ENCODE results near the gene SRSF5. TPM values are rescaled to one million over a fixed set of nuclear protein-coding genes. Genes with fewer than 3 reads are reported as not detected.

Gene SRSF5
- total RNA-seq, 2 experiments from 2014 or later, result 265 to 319 TPM

DNA sequence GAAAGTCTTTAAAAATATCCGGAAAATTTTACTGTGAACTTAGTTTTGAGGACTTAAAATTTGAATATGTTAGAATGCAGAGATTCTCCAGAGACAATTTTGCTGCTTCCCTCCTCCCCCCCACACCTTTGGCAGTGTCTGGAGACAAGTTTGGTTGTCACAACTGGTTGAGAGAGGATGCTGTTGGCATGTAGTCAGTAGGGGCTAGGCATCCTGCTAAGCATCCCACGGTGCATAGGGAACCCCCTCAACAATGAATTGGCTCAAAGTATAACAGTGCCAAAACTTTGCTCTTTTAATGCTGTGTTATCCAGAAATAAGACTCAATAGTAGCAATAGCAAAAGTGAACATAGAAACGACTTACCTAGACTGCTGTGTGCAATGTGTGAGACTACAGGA lies 3.6 kb downstream of the SRSF5 start:
- peaks cover 81% of the 10 kb centered on the region for H3K4me1 Mint-ChIP-seq
- ChIA-PET CTCF (no interaction called here), POLR2A (no interaction called here)
- peak overlapping the region; percentile 54 for H3K4me3 Mint-ChIP-seq
- H3K9me3 Mint-ChIP-seq (ENCODE audit: low read depth), result peaks cover 4% of the 10 kb centered on the region
- peaks cover 82% of the 10 kb centered on the region for H3K36me3 Mint-ChIP-seq (ENCODE audit: low read depth)
- DNase-seq (no peak), ATAC-seq (no peak)
- intact Hi-C loops (cut with DNase I, micrococcal nuclease), result no loop called here
- H3K27me3 Mint-ChIP-seq, result no peaks in the 10 kb centered on the region
- peak overlapping the region; percentile 65 for H3K27ac Mint-ChIP-seq

GRCh38 chr14:69771136-69771535 lies 4.2 kb downstream of the SRSF5 start:
- intact Hi-C loops (cut with DNase I, micrococcal nuclease), result no loop called here
- CTCF ChIA-PET, result interaction anchor here (0.6 kb wide), 1 partner anchor 9 kb away, joined by 3 read pairs; no protein-coding TSS in a partner anchor
- DNase-seq, result no peak

GRCh38 chr14:69772082-69773017 lies 5.4 kb downstream of the SRSF5 start:
- CTCF ChIA-PET, result interaction anchor here (0.9 to 1.1 kb wide), 2 partner anchors 46 to 199 kb away, joined by 3 to 4 read pairs; no protein-coding TSS in a partner anchor
- peak overlapping the region; percentile 51 for H3K27ac Mint-ChIP-seq
- intact Hi-C loops (cut with DNase I, micrococcal nuclease), result no loop called here

More at GRCh38 chr14:69771136-69771535, 4.2 kb downstream of the SRSF5 start:
- peaks cover 84% of the 10 kb centered on the region for H3K36me3 Mint-ChIP-seq (ENCODE audit: low read depth)
- peaks cover 83% of the 10 kb centered on the region for H3K4me1 Mint-ChIP-seq
- ATAC-seq, result no peak
- no peaks in the 10 kb centered on the region for H3K9me3 Mint-ChIP-seq (ENCODE audit: low read depth)
- H3K4me3 Mint-ChIP-seq, result no peak overlapping the region
- POLR2A ChIA-PET, result interaction anchor here (0.6 kb wide), 1 partner anchor 18 kb away, joined by 12 read pairs; no protein-coding TSS in a partner anchor
- no peaks in the 10 kb centered on the region for H3K27me3 Mint-ChIP-seq
- H3K27ac Mint-ChIP-seq, result peak overlapping the region; percentile 65

DNA sequence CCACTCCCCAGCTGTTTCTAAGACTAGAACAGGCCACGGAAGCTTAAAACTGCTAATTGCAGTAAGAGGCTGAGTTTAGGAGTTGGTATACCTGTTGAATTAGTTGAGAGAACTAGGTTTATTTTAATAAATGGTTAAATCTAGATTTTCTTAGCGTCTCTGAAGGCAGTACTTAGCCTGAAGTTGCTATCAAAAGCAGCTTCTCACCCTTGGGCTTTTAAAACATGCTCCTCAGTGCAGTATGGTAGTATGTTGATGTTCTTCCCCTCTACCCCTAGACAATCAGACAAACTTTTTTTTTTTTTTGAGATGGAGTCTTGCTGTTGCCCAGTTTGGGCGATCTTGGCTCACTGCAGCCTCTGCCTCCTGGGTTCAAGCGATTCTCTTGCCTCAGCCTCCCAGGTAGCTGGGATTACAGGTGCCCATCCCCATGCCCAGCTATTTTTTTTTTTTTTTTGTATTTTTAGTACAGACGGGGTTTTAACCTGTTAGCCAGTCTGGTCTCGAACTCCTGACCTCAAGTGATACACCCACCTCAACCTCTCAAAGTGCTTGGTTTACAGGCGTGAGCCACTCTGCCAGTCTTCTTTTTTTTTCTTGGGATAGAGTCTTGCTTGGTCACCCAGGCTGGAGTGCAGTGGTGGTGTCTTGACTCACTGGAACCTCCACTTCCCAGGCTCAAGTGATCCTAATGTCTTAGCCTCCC lies 6.8 kb downstream of the SRSF5 start:
- intact Hi-C loops (cut with DNase I, micrococcal nuclease), result no loop called here
- H3K27ac Mint-ChIP-seq, result peak overlapping the region; percentile 37
- ATAC-seq (no peak), DNase-seq (no peak)
- H3K4me3 Mint-ChIP-seq, result no peak overlapping the region
- H3K27me3 Mint-ChIP-seq, result no peaks in the 10 kb centered on the region
- H3K9me3 Mint-ChIP-seq (ENCODE audit: low read depth), result no peaks in the 10 kb centered on the region
- H3K36me3 Mint-ChIP-seq (ENCODE audit: low read depth), result peaks cover 88% of the 10 kb centered on the region
- POLR2A ChIA-PET, result interaction anchor here (0.7 kb wide), 1 partner anchor 137 kb away, joined by 8 read pairs; no protein-coding TSS in a partner anchor
- CTCF ChIA-PET, result no interaction called here
- peaks cover 85% of the 10 kb centered on the region for H3K4me1 Mint-ChIP-seq

More at GRCh38 chr14:69772082-69773017, 5.4 kb downstream of the SRSF5 start:
- Mint-ChIP-seq H3K27me3 (no peaks in the 10 kb centered on the region), H3K36me3 (ENCODE audit: low read depth) (peaks cover 89% of the 10 kb centered on the region), H3K9me3 (ENCODE audit: low read depth) (no peaks in the 10 kb centered on the region), H3K4me1 (peaks cover 89% of the 10 kb centered on the region), H3K4me3 (no peak overlapping the region)
- no peak for DNase-seq
- POLR2A ChIA-PET, result no interaction called here
- no peak for ATAC-seq

DNA sequence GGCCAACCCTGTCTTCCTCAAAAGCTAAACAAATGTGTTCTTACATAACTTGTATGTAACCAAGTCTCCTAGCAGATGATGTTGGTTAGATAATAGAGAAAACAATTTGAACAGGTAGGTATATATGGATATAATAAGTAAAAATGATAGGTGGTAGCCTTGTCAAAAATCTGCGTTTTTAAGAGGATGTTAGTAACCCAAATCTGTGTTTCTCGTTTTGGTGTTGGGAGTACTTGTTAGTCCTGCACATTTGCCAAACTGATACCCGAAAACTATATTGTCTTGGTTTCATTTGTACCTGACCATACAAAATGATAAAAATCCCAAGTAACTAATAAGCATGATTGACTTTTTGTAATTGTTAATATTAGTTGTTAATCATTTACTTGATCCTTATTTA lies 8.1 kb downstream of the SRSF5 start:
- no peak for DNase-seq
- POLR2A ChIA-PET, result no interaction called here
- H3K27ac Mint-ChIP-seq, result peak overlapping the region; percentile 19

DNA sequence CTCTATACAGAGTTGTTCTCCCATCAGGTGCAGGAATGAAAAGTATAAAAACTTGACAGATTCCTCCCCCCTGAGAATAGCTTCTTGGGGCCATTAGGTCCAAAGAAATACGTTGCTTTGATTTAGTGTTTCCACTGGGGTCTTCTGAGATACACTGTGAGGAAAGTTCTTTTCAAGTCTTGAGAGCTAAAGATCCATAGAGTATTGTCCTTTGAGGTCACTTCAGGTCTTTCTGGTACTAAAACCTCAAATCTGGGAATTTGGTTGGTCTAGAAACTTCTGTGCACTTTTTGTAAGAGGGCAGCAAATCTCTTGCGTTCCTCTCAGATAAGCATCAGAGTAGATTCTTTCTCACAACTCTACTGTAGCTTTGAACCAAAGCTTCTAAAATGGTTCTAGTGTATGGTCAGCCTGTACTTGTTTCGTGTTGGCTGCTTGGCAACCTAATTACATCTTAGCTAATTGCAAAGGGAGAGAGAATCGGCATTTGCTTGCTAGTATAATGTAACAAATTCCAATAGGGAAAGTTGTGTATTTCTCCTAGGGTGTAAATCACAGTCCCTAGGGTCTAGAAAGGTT lies 10.0 kb downstream of the SRSF5 start:
- Mint-ChIP-seq H3K4me3 (no peak overlapping the region), H3K9me3 (ENCODE audit: low read depth) (no peaks in the 10 kb centered on the region), H3K4me1 (peaks cover 68% of the 10 kb centered on the region), H3K27me3 (no peaks in the 10 kb centered on the region), H3K36me3 (ENCODE audit: low read depth) (peaks cover 74% of the 10 kb centered on the region), H3K27ac (peak overlapping the region; percentile 79)
- no peak for DNase-seq
- no peak for ATAC-seq
- ChIA-PET POLR2A (interaction anchor here (1.7 kb wide), 1 partner anchor 9 kb away, joined by 14 read pairs; the partner anchor contains the start of gene SRSF5), CTCF (interaction anchor here (0.5 to 0.8 kb wide), 3 partner anchors 10 to 871 kb away, joined by 3 to 6 read pairs (median 3); partner anchors contain the start of genes CCDC177 and SRSF5)
- intact Hi-C loops (cut with DNase I, micrococcal nuclease), result no loop called here

More for the DNA sequence above, 8.1 kb downstream of the SRSF5 start:
- CTCF ChIA-PET, result no interaction called here
- H3K27me3 Mint-ChIP-seq, result no peaks in the 10 kb centered on the region
- ATAC-seq, result no peak
- intact Hi-C loops (cut with DNase I, micrococcal nuclease), result no loop called here
- H3K4me3 Mint-ChIP-seq, result no peak overlapping the region
- H3K36me3 Mint-ChIP-seq (ENCODE audit: low read depth), result peaks cover 82% of the 10 kb centered on the region
- H3K4me1 Mint-ChIP-seq, result peaks cover 76% of the 10 kb centered on the region
- H3K9me3 Mint-ChIP-seq (ENCODE audit: low read depth), result no peaks in the 10 kb centered on the region

DNA sequence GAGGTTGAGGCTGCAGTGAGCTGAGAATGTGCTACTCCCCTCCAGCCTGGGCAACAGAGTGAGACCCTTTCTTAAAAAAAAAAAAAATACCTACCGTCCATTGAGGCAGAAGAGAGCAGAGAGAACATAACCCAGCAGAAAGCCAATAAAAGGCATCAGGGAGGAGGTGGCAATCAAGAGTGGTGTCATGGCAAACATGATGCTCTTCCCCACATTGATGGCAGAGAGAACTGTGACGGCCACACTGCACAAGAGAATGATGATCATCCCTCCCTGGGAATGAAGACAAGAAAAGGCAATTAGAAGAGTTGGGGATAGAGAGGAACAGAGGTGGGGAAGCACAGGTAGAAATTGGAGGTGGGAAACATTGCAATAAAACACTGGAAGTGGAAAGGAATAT lies 12.1 kb downstream of the SRSF5 start:
- no peaks in the 10 kb centered on the region for H3K9me3 Mint-ChIP-seq (ENCODE audit: low read depth)
- no peak overlapping the region for H3K4me3 Mint-ChIP-seq
- ATAC-seq (no peak), DNase-seq (no peak)
- no peak overlapping the region for H3K27ac Mint-ChIP-seq
- H3K36me3 Mint-ChIP-seq (ENCODE audit: low read depth), result peaks cover 54% of the 10 kb centered on the region
- H3K4me1 Mint-ChIP-seq, result peaks cover 49% of the 10 kb centered on the region
- intact Hi-C loops (cut with DNase I, micrococcal nuclease), result no loop called here
- CTCF ChIA-PET, result interaction anchor here (0.6 to 0.7 kb wide), 2 partner anchors 34 to 87 kb away, joined by 3 read pairs; no protein-coding TSS in a partner anchor
- POLR2A ChIA-PET, result interaction anchor here (0.8 to 1.3 kb wide), 2 partner anchors 11 kb away, joined by 3 to 4 read pairs; no protein-coding TSS in a partner anchor
- H3K27me3 Mint-ChIP-seq, result no peaks in the 10 kb centered on the region

GRCh38 chr14:69780092-69780491 lies 13.2 kb downstream of the SRSF5 start:
- intact Hi-C loops (cut with DNase I, micrococcal nuclease), result no loop called here
- H3K27ac Mint-ChIP-seq, result no peak overlapping the region
- H3K27me3 Mint-ChIP-seq, result no peaks in the 10 kb centered on the region
- H3K36me3 Mint-ChIP-seq (ENCODE audit: low read depth), result peaks cover 47% of the 10 kb centered on the region
- no peak for ATAC-seq
- H3K4me3 Mint-ChIP-seq, result no peak overlapping the region
- ChIA-PET POLR2A (interaction anchor here (0.6 to 1.3 kb wide), 2 partner anchors 12 to 573 kb away, joined by 3 to 4 read pairs; no protein-coding TSS in a partner anchor), CTCF (interaction anchor here (1.0 kb wide), 1 partner anchor 195 kb away, joined by 3 read pairs; no protein-coding TSS in a partner anchor)
- no peaks in the 10 kb centered on the region for H3K9me3 Mint-ChIP-seq (ENCODE audit: low read depth)
- peaks cover 39% of the 10 kb centered on the region for H3K4me1 Mint-ChIP-seq
- DNase-seq, result no peak

- ATAC-seq (peak; percentile 63), DNase-seq (no peak)
- ChIA-PET CTCF (interaction anchor here (0.6 to 1.0 kb wide), 2 partner anchors 178 to 196 kb away, joined by 3 to 4 read pairs; no protein-coding TSS in a partner anchor), POLR2A (no interaction called here)
- Mint-ChIP-seq H3K4me3 (no peak overlapping the region), H3K9me3 (ENCODE audit: low read depth) (no peaks in the 10 kb centered on the region), H3K36me3 (ENCODE audit: low read depth) (peaks cover 41% of the 10 kb centered on the region), H3K27ac (no peak overlapping the region), H3K4me1 (peaks cover 32% of the 10 kb centered on the region), H3K27me3 (no peaks in the 10 kb centered on the region)
- intact Hi-C loops (cut with DNase I, micrococcal nuclease), result no loop called here
Measured at GRCh38 chr14:69780952-69781351, 14.0 kb downstream of the SRSF5 start.

DNA sequence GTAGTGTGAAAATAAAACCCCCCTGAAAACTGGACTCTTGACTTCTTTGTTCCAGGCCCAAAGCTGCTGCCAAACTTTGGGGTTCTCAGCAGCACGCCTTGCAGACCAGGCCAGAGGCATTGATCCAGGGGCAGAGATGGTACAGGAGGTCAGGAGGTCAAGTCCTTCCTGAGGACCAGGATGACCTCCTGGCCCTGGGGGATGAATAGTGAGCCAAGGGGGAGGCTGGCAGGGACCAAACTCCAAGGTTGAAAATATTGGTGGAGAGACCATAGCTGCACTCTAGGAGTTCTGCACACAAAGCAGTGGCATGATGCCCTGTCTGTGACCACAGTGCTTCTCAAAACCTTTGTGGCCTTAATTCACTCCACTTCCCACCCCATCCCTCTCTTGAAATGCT lies 18.0 kb downstream of the SRSF5 start:
- POLR2A ChIA-PET, result no interaction called here
- ATAC-seq (no peak), DNase-seq (no peak)
- Mint-ChIP-seq H3K36me3 (ENCODE audit: low read depth) (peaks cover 14% of the 10 kb centered on the region), H3K27me3 (no peaks in the 10 kb centered on the region), H3K9me3 (ENCODE audit: low read depth) (no peaks in the 10 kb centered on the region), H3K4me3 (no peak overlapping the region), H3K4me1 (peaks cover 9% of the 10 kb centered on the region), H3K27ac (no peak overlapping the region)
- intact Hi-C loops (cut with DNase I, micrococcal nuclease), result no loop called here
- CTCF ChIA-PET, result interaction anchor here (0.6 kb wide), 1 partner anchor 158 kb away, joined by 5 read pairs; no protein-coding TSS in a partner anchor

- DNase-seq, result no peak
Measured at GRCh38 chr14:69786603-69787002, 19.7 kb downstream of the SRSF5 start.

More at GRCh38 chr14:69786603-69787002, 19.7 kb downstream of the SRSF5 start:
- ChIA-PET CTCF (no interaction called here), POLR2A (no interaction called here)
- no peak overlapping the region for H3K27ac Mint-ChIP-seq
- H3K4me3 Mint-ChIP-seq, result no peak overlapping the region
- intact Hi-C loops (cut with DNase I, micrococcal nuclease), result no loop called here
- H3K36me3 Mint-ChIP-seq (ENCODE audit: low read depth), result peaks cover 6% of the 10 kb centered on the region
- ATAC-seq, result no peak
- no peaks in the 10 kb centered on the region for H3K9me3 Mint-ChIP-seq (ENCODE audit: low read depth)
- no peaks in the 10 kb centered on the region for H3K27me3 Mint-ChIP-seq
- no peaks in the 10 kb centered on the region for H3K4me1 Mint-ChIP-seq

Data from activated CD4-positive, alpha-beta T cell treated with anti-CD3 and anti-CD28 coated beads for 36 hours (primary cell).